GM12892 (cell line): ENCODE data around the gene DNPH1.

ENCODE experiments used
- POLR2A ChIP-seq: IDR thresholded peaks from 2 replicates; pipeline ENCODE4 v1.6.1; 2011; ENCODE audit warnings: low read depth, low read length, control low read depth
- TAF1 ChIP-seq: IDR thresholded peaks from 2 replicates; pipeline ENCODE4 v1.6.1; 2011; ENCODE audit warnings: low read depth, mild to moderate bottlenecking, control low read depth, low read length, borderline replicate concordance

- TF ChIP-seq TAF1 (no peak), POLR2A (no peak)
Observed at GRCh38 chr6:43268355-43268700, 39.0 kb upstream of the DNPH1 start.
